CD4-positive, alpha-beta T cell treated with Interleukin-6 for 4 hours (primary cell): ENCODE data around the gene SPTSSA.
"Not testable (repeated sequence)": the region's sequence is repeated elsewhere in the genome, so short reads cannot be mapped to it uniquely, and the experiment has no call there.

Source experiments
- DNase-seq: peaks from one replicate; pipeline ENCODE4 v3.0.0-alpha.2; 2020; ENCODE audit warnings: mixed read lengths

The SPTSSA gene

GRCh38 chr14:34425095-34425851, 36.8 kb downstream of the SPTSSA start:
- DNase-seq = no peak

- DNase-seq = no peak
These were observed 37.6 kb downstream of the SPTSSA start for GRCh38 chr14:34424488-34424887.

- DNase-seq = no peak
These were observed 38.6 kb downstream of the SPTSSA start for GRCh38 chr14:34423445-34423844.

- no peak for DNase-seq
These were observed 41.4 kb downstream of the SPTSSA start for GRCh38 chr14:34420547-34421150.

GRCh38 chr14:34409721-34410120, 52.3 kb downstream of the SPTSSA start:
- DNase-seq = no peak

GRCh38 chr14:34407951-34408350, 54.1 kb downstream of the SPTSSA start:
- DNase-seq = no peak

GRCh38 chr14:34404416-34404815, 57.6 kb downstream of the SPTSSA start:
- no peak for DNase-seq

- DNase-seq = no peak
These were observed 58.4 kb downstream of the SPTSSA start for GRCh38 chr14:34403646-34404045.

GRCh38 chr14:34398024-34398423, 64.0 kb downstream of the SPTSSA start:
- no peak for DNase-seq

- DNase-seq = no peak
These were observed 74.0 kb downstream of the SPTSSA start for GRCh38 chr14:34387974-34388516.

- DNase-seq = no peak
These were observed 75.1 kb downstream of the SPTSSA start for GRCh38 chr14:34386865-34387485.

GRCh38 chr14:34385881-34386280, 76.2 kb downstream of the SPTSSA start:
- DNase-seq = not testable (repeated sequence)

GRCh38 chr14:34383839-34384238, 78.2 kb downstream of the SPTSSA start:
- DNase-seq = no peak
